Endothelial cell (in vitro differentiated cells): Measurements from ENCODE around the gene ONECUT3. TPM values are rescaled to one million over a fixed set of nuclear protein-coding genes. Genes with fewer than 3 reads are reported as not detected.

ENCODE experiments used
- DNase-seq: peaks from one replicate; pipeline ENCODE4 v3.0.0; 2021; ENCODE audit warnings: low spot score
- H3K27ac Mint-ChIP-seq: one replicate; pipeline ENCODE4 v1.8.0; 2021; ENCODE audit warnings: mixed read lengths, inconsistent platforms; ENCODE audit not compliant: unreplicated experiment
- H3K27me3 Mint-ChIP-seq: one replicate; pipeline ENCODE4 v1.8.0; 2021; ENCODE audit warnings: mild to moderate bottlenecking, moderate library complexity, mixed read lengths, inconsistent platforms; ENCODE audit not compliant: unreplicated experiment
- H3K36me3 Mint-ChIP-seq: one replicate; pipeline ENCODE4 v1.8.0; 2021; ENCODE audit warnings: mild to moderate bottlenecking, low read depth, mixed read lengths, inconsistent platforms; ENCODE audit not compliant: unreplicated experiment
- H3K4me1 Mint-ChIP-seq: one replicate; pipeline ENCODE4 v1.8.0; 2021; ENCODE audit warnings: mild to moderate bottlenecking, mixed read lengths, inconsistent platforms; ENCODE audit not compliant: unreplicated experiment
- H3K4me3 Mint-ChIP-seq: one replicate; pipeline ENCODE4 v1.8.0; 2021; ENCODE audit warnings: mild to moderate bottlenecking, mixed read lengths, inconsistent platforms; ENCODE audit not compliant: unreplicated experiment
- H3K9me3 Mint-ChIP-seq: one replicate; pipeline ENCODE4 v1.8.0; 2021; ENCODE audit warnings: mixed read lengths, inconsistent platforms; ENCODE audit not compliant: unreplicated experiment
- CTCF ChIP-seq: fragments of 200-600 bp; sonication (generic); IDR thresholded peaks from one replicate; pipeline ENCODE4 v1.5.0; 2021; ENCODE audit warnings: antibody characterized with exemption; ENCODE audit not compliant: unreplicated experiment
- total RNA-seq: library from RNA; stranded (reverse); fragmentation: NEBNext Ultra II Directional; extraction: Animal tissue kit (Norgen Biotek cat#: 25700); gene quantifications from one replicate; pipeline ENCODE4 v1.2.1, GENCODE V29; 2021; ENCODE audit not compliant: unreplicated experiment

ONECUT3 gene
- total RNA-seq, 1 donor from 2014 or later = not detected

- DNase-seq = no peak
- H3K9me3 Mint-ChIP-seq = no peaks in the 10 kb centered on the region
- no peak overlapping the region for H3K27ac Mint-ChIP-seq
- H3K27me3 Mint-ChIP-seq = peaks cover 20% of the 10 kb centered on the region
- H3K4me1 Mint-ChIP-seq = peaks cover 3% of the 10 kb centered on the region
- TF ChIP-seq CTCF = no peak
- H3K36me3 Mint-ChIP-seq = no peaks in the 10 kb centered on the region
- no peak overlapping the region for H3K4me3 Mint-ChIP-seq
These were observed 33.8 kb upstream of the ONECUT3 start for GRCh38 chr19:1719519-1719918.

GRCh38 chr19:1720237-1720636 is 33.1 kb upstream of the ONECUT3 start:
- Mint-ChIP-seq H3K4me3 (no peak overlapping the region), H3K36me3 (no peaks in the 10 kb centered on the region), H3K27me3 (peaks cover 20% of the 10 kb centered on the region), H3K4me1 (peaks cover 3% of the 10 kb centered on the region), H3K27ac (no peak overlapping the region), H3K9me3 (no peaks in the 10 kb centered on the region)
- no peak for DNase-seq
- TF ChIP-seq CTCF = no peak

DNA sequence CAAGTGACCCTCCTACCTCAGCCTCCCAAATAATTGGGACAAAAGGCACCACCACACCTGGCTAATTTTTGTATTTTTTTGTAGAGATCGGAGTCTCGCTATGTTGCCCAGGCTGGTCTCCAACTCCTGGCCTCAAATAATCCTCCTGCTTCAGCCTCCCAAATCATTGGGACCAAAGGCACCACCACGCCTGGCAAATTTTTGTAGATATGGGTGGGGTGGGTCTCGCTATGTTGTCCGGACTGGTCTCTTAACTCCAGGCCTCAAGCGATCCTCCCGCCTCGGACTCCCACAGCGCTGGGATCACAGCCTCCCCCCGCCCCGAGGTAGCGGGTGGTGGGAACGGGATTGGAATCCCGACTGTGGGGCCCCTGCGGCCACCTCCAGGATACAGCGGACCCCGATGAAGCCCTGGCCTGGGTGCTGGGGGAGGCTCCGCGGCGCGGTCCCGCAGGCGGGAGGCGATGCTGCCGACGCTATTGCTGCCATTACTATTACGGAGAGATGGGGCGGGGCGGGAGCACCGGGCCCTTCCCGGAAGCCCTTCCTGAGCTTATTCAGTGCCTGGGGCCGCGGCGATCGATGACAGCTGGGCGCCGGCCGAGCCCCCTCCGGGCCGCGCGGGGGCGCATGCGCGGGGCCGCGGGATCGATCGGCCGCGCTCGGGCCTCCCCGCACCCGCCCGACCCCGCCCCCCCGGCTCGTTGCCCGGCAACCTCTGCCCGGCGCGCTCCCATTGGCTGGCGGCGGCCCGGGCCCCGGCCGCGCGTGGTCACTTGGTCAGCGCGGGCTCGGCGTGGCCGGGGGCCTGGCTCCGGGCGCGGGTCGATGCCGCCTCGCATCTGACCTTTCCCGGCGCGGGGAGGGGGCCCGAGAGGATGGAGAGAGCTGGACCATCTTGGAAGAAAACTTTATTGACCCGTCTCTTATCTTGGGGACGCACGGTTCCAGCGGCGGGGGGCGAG is 27.9 kb upstream of the ONECUT3 start:
- Mint-ChIP-seq H3K4me3 (no peak overlapping the region), H3K27me3 (peaks cover 10% of the 10 kb centered on the region), H3K27ac (no peak overlapping the region)

DNA sequence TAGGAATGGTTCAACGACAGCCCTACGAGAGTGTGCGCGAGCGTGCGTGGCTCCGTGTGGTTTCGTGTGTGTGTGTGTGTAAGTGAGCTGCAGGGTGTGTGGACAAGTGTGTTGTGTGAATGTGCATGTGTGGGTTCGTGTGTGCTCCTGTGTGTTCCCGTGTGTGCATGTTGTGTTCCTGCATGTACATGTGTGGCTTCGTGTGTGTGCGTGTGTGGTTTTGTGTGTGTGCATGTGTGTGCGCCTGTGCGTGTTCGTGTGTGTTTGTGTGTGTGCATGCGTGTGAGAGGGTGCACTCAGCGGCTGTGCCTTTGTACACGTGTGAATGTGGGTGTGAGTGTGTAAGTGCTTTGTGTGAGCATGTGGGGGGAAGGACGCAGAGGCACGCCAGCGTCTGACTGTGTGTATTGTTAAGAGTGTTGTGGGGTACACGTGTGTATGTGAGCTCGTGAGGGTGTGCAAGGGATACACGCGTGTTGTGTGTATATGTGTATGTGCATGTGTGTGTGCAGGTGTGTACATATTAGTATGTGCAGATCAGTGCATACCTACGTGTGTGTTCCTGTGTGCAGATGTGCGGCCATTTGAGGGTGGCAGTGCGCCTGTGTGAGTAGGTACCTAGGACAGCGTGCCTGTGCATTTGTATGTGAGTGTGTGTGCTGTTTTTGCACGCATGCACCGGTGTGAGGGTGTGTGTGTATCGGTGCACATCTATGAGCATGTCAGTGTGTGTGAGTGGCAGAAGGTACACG is 24.3 kb upstream of the ONECUT3 start:
- no peak overlapping the region for H3K4me3 Mint-ChIP-seq
- peaks cover 6% of the 10 kb centered on the region for H3K27me3 Mint-ChIP-seq
- H3K27ac Mint-ChIP-seq = no peak overlapping the region

More for the DNA sequence above, 27.9 kb upstream of the ONECUT3 start:
- H3K4me1 Mint-ChIP-seq = no peaks in the 10 kb centered on the region
- TF ChIP-seq CTCF = no peak
- DNase-seq = peak; percentile 76
- H3K36me3 Mint-ChIP-seq = no peaks in the 10 kb centered on the region
- no peaks in the 10 kb centered on the region for H3K9me3 Mint-ChIP-seq

More for the DNA sequence above, 24.3 kb upstream of the ONECUT3 start:
- Mint-ChIP-seq H3K9me3 (no peaks in the 10 kb centered on the region), H3K36me3 (no peaks in the 10 kb centered on the region), H3K4me1 (no peaks in the 10 kb centered on the region)
- DNase-seq = no peak
- no peak for TF ChIP-seq CTCF
